Sigmoid colon (tissue), 4 donors: Measurements from ENCODE around the gene RUNDC1.

Experiments used
- CTCF ChIP-seq, 4 experiments: fragments of 450-650 bp in 3 of 4; fragments of 200-600 bp in 1 of 4; IDR thresholded peaks; one replicate each; pipeline ENCODE4 v1.5.1; 2016 to 2019; ENCODE audit warnings: antibody characterized with exemption in 4 of 4, mild to moderate bottlenecking in 3 of 4, moderate library complexity in 2 of 4
- EP300 ChIP-seq, 4 donors: sonication (generic); formaldehyde crosslinking; IDR thresholded peaks; one replicate each; pipeline ENCODE4 v1.6.1; 2017; ENCODE audit warnings: antibody characterized with exemption in 4 of 4
- POLR2AphosphoS5 ChIP-seq, 4 donors: sonication (generic); formaldehyde crosslinking; IDR thresholded peaks; one replicate each; pipeline ENCODE4 v1.6.1; 2017; ENCODE audit warnings: antibody characterized with exemption in 4 of 4

- TF ChIP-seq EP300 (IDR thresholded peaks at IDR 0.05) (no peak), CTCF (IDR thresholded peaks at IDR 0.05) (no peak), POLR2AphosphoS5 (IDR thresholded peaks at IDR 0.05) (no peak)
Observed at GRCh38 chr17:42950044-42950783, 30.2 kb upstream of the RUNDC1 start.
